HL-60 (cell line): ENCODE data around the gene MX2.

Source experiments
- REST ChIP-seq: IDR thresholded peaks from 2 replicates; pipeline ENCODE4 v1.6.1; 2012; ENCODE audit warnings: low read depth; ENCODE audit not compliant: insufficient replicate concordance
- TF ChIP-seq, protein P1 (sequence below): IDR thresholded peaks from one replicate; pipeline ENCODE4 v1.5.1; 2011; ENCODE audit warnings: low read length, control low read depth, inconsistent platforms; ENCODE audit not compliant: insufficient read depth

GRCh38 chr21:41381731-41382130, 19.9 kb downstream of the MX2 start:
- TF ChIP-seq, protein P1, sequence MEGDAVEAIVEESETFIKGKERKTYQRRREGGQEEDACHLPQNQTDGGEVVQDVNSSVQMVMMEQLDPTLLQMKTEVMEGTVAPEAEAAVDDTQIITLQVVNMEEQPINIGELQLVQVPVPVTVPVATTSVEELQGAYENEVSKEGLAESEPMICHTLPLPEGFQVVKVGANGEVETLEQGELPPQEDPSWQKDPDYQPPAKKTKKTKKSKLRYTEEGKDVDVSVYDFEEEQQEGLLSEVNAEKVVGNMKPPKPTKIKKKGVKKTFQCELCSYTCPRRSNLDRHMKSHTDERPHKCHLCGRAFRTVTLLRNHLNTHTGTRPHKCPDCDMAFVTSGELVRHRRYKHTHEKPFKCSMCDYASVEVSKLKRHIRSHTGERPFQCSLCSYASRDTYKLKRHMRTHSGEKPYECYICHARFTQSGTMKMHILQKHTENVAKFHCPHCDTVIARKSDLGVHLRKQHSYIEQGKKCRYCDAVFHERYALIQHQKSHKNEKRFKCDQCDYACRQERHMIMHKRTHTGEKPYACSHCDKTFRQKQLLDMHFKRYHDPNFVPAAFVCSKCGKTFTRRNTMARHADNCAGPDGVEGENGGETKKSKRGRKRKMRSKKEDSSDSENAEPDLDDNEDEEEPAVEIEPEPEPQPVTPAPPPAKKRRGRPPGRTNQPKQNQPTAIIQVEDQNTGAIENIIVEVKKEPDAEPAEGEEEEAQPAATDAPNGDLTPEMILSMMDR: no peak
- no peak for TF ChIP-seq REST
